ENCODE results near the gene TEX2. TPM values are rescaled to one million over a fixed set of nuclear protein-coding genes. Genes with fewer than 3 reads are reported as not detected.
A peak's percentile ranks its signal among the peaks of the same experiment; 100 is the strongest.

The TEX2 gene
- polyA plus RNA-seq, 1 of the 3 experiments (the other 2 are of a cell fraction) = 24.0 TPM

- TF ChIP-seq CHD2 (IDR thresholded peaks at IDR 0.05; ENCODE audit: low read length, partially characterized antibody) (peak; percentile 12), PBX3 (IDR thresholded peaks at IDR 0.05) (peak; percentile 27; the same call in 1 of the 2 replicates), MXI1 (IDR thresholded peaks at IDR 0.05; ENCODE audit: low read depth, low read length) (peak; percentile 97), GABPA (IDR thresholded peaks at IDR 0.05; ENCODE audit: low read depth) (no peak), RCOR1 (IDR thresholded peaks at IDR 0.05; ENCODE audit: low read length) (peak; percentile 12; the same call in 1 of the 2 replicates), EZH2phosphoT487 (IDR thresholded peaks at IDR 0.05; ENCODE audit: borderline replicate concordance, low read depth) (no peak), MAX (IDR thresholded peaks at IDR 0.05; ENCODE audit: low read depth) (peak; percentile 75), NFIC (IDR thresholded peaks at IDR 0.05; ENCODE audit: borderline replicate concordance) (no peak), YY1 (IDR thresholded peaks at IDR 0.05; ENCODE audit: low read depth) (0 out of 2 replicates have a peak, but pooled peaks have one; percentile 15), SIN3A (IDR thresholded peaks at IDR 0.05; ENCODE audit: borderline replicate concordance, low read depth, low read length) (peak; percentile 39; the same call in 1 of the 2 replicates)
- TF ChIP-seq, protein P1, sequence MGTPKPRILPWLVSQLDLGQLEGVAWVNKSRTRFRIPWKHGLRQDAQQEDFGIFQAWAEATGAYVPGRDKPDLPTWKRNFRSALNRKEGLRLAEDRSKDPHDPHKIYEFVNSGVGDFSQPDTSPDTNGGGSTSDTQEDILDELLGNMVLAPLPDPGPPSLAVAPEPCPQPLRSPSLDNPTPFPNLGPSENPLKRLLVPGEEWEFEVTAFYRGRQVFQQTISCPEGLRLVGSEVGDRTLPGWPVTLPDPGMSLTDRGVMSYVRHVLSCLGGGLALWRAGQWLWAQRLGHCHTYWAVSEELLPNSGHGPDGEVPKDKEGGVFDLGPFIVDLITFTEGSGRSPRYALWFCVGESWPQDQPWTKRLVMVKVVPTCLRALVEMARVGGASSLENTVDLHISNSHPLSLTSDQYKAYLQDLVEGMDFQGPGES (IDR thresholded peaks at IDR 0.05; ENCODE audit: low read depth, low read length) = no peak
- TF ChIP-seq, protein P2, sequence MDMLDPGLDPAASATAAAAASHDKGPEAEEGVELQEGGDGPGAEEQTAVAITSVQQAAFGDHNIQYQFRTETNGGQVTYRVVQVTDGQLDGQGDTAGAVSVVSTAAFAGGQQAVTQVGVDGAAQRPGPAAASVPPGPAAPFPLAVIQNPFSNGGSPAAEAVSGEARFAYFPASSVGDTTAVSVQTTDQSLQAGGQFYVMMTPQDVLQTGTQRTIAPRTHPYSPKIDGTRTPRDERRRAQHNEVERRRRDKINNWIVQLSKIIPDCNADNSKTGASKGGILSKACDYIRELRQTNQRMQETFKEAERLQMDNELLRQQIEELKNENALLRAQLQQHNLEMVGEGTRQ (IDR thresholded peaks at IDR 0.05; ENCODE audit: borderline replicate concordance, low read depth, low read length) = no peak
Measured at GRCh38 chr17:64147110-64148016, 115.7 kb downstream of the TEX2 start (continued).

GRCh38 chr17:64146418-64147109, 116.5 kb downstream of the TEX2 start:
- 2% methylated on average over 34 of the region's 34 CpGs for WGBS (ENCODE audit: low lambda C conversion rate)
- Histone ChIP-seq H3K4me3 (ENCODE audit: low read depth in 2 of 2, low read length in 1 of 2) (peak overlapping the region; percentile 73 to 80), H3K27ac (ENCODE audit: low read depth in 2 of 2, low read length in 1 of 2) (peak overlapping the region; percentile 65 to 97), H3K36me3 (replicated peaks in 1 of 2; ENCODE audit: control insufficient read depth in 1 of 2, insufficient read depth in 2 of 2, low read length in 1 of 2) (peaks cover 32 to 42% of the 10 kb centered on the region in 2 experiments), H3K9me3 (no peaks in the 10 kb centered on the region), H3K4me1 (ENCODE audit: control insufficient read depth in 1 of 2, insufficient read depth in 2 of 2, low read depth in 1 of 2, low read length in 1 of 2) (peaks cover 11 to 29% of the 10 kb centered on the region in 2 experiments), H3K79me2 (ENCODE audit: insufficient read depth) (peaks cover 16% of the 10 kb centered on the region; the same call in 1 of the 2 replicates), H3K27me3 (ENCODE audit: insufficient read depth) (no peaks in the 10 kb centered on the region), H3K9me2 (no peaks in the 10 kb centered on the region), H4K20me1 (ENCODE audit: insufficient read depth) (0 out of 2 replicates have a peak, but pooled peaks cover 6% of the 10 kb centered on the region), H3K9ac (peak overlapping the region; percentile 84), H3F3A (replicated peaks; ENCODE audit: insufficient read depth) (peaks cover 50% of the 10 kb centered on the region), H3K4me2 (peak overlapping the region; percentile 99), H2AFZ (ENCODE audit: low read depth) (no peak overlapping the region)
- ChIA-PET CTCF (interaction anchor here (0.8 to 29.1 kb wide), 20 partner anchors 10 to 279 kb away, joined by 3 to 810 read pairs (median 5); partner anchors contain the start of genes ERN1 and ICAM2), POLR2A (interaction anchor here (0.7 to 5.3 kb wide), 35 partner anchors 8 to 516 kb away, joined by 3 to 99 read pairs (median 5); partner anchors contain the start of genes CEP95, DDX5, ERN1 and SMURF2)
- peak; percentile 73 for DNase-seq
- TF ChIP-seq, protein P1 (IDR thresholded peaks at IDR 0.05; ENCODE audit: low read depth, low read length) = no peak
- TF ChIP-seq RFX5 (IDR thresholded peaks at IDR 0.05; ENCODE audit: low read length) (no peak), PBX3 (IDR thresholded peaks at IDR 0.05) (0 out of 2 replicates have a peak, but pooled peaks have one; percentile 14), NFIC (IDR thresholded peaks at IDR 0.05; ENCODE audit: borderline replicate concordance) (no peak), MXI1 (IDR thresholded peaks at IDR 0.05; ENCODE audit: low read depth, low read length) (peak; percentile 27; the same call in 1 of the 2 replicates), CHD2 (IDR thresholded peaks at IDR 0.05; ENCODE audit: low read length, partially characterized antibody) (peak; percentile 4), GABPA (IDR thresholded peaks at IDR 0.05; ENCODE audit: low read depth) (no peak), FOSL2 (IDR thresholded peaks at IDR 0.05; ENCODE audit: borderline replicate concordance, low read depth) (no peak), NRF1 (IDR thresholded peaks at IDR 0.05; ENCODE audit: low read depth, low read length) (no peak), POLR2AphosphoS5 (IDR thresholded peaks at IDR 0.05; ENCODE audit: low read depth, low read length) (no peak), SMC3 (IDR thresholded peaks at IDR 0.05; ENCODE audit: low read depth, low read length) (0 out of 2 replicates have a peak, but pooled peaks have one; percentile 2), FOXJ3 (CRISPR knock-in tag; IDR thresholded peaks at IDR 0.05) (no peak)
- TF ChIP-seq, protein P2 (IDR thresholded peaks at IDR 0.05; ENCODE audit: borderline replicate concordance, low read depth, low read length) = no peak
